Pancreas (tissue), 10 donors: ENCODE results near the gene HEMGN. TPM values are rescaled to one million over a fixed set of nuclear protein-coding genes. Genes with fewer than 3 reads are reported as not detected.

Source experiments
- ATAC-seq, 4 donors: fragments of 200-7000 bp; cut with Tn5 transposase; one replicate each; pipeline versions ENCODE4 v1.8.0 to v1.9.1; 2020; ENCODE audit warnings: mild to moderate bottlenecking in 4 of 4, moderate library complexity in 4 of 4
- DNase-seq, 6 donors: peaks; one replicate each; pipeline ENCODE4 v3.0.0-alpha.2; 2020
- FAIRE-seq: peaks from 2 replicates; lab custom pipeline; 2012; peaks lifted over from hg19 to GRCh38; lab: Jason Lieb, UNC
- H3K27ac ChIP-seq, 4 donors: fragments of 200-600 bp; sonication (generic); 1 replicate in 3 of 4; 2 replicates in 1 of 4; pipeline versions ENCODE4 v1.5.0 to v1.8.0; 2020
- H3K27me3 ChIP-seq, 4 donors: fragments of 200-600 bp; one replicate each; pipeline ENCODE4 v1.8.0; 2021
- H3K36me3 ChIP-seq, 3 donors: fragments of 200-600 bp; sonication (generic) in 1 of 3; one replicate each; pipeline versions ENCODE4 v1.5.0 to v1.8.0; 2020 to 2021
- H3K4me1 ChIP-seq, 3 donors: fragments of 200-600 bp; one replicate each; pipeline ENCODE4 v1.8.0; 2021
- H3K4me3 ChIP-seq, 4 donors: fragments of 200-600 bp; sonication (generic) in 2 of 4; one replicate each; pipeline versions ENCODE4 v1.5.0 to v1.8.0; 2020 to 2021
- H3K9me3 ChIP-seq, 4 donors: fragments of 200-600 bp; one replicate each; pipeline ENCODE4 v1.8.0; 2021
- WGBS, 2 donors: extraction: QIAGEN DNeasy Blood & Tissue Kit; methylation state at CpG; one replicate each; pipeline ENCODE4 v1.1.7; 2013; 5-methylcytosine and 5-hydroxymethylcytosine counted together
- intact Hi-C, 3 donors: fragments of 100-400 bp; cut with DNase I; formaldehyde crosslinking; loops; one replicate each; pipeline versions ENCODE4 v1.11.1 to v1.14.2; 2022
- polyA plus RNA-seq, 2 donors: library from polyadenylated mRNA; stranded (reverse); fragments of 200-250 nt; gene quantifications; one replicate each; pipeline ENCODE4 v1.2.3, GENCODE V29; 2013
- total RNA-seq, 6 donors: library from RNA; stranded (reverse); fragmentation: NEBNext Ultra II Directional in 4 of 6; extraction: Animal tissue kit (Norgen Biotek cat#: 25700) in 4 of 6; gene quantifications; one replicate each; pipeline versions ENCODE4 v1.2.1 to v1.2.4, GENCODE V29; 2021 to 2023
- TF ChIP-seq, protein P1 (sequence below), 4 donors: fragments of 200-600 bp; sonication (generic) in 3 of 4; IDR thresholded peaks; one replicate each; pipeline versions ENCODE4 v1.5.0 to v1.8.0; 2021; ENCODE audit warnings: antibody characterized with exemption in 4 of 4
- donor health status: healthy with polysubstance abuse.
- donor health status: DM: no; HTN: no; CAD: no; lungs with moderate emphysema.
- donor health status: DM: no; HTN: no; CAD: no.
- donor health status: control.
- donor health status: control.
- donor health status: Bipolar disorder and iron deficiency.
- donor health status: DM: yes; HTN: yes; CAD: no.
- donor health status: DM: no; HTN: no; CAD: no.
- donor health status: DM: no; HTN: no; CAD: no.
- donor health status: DM: yes; HTN: yes; CAD: no.

HEMGN gene
- total and polyA plus RNA-seq, 8 donors, result 0.09 TPM; not detected in 7

DNA sequence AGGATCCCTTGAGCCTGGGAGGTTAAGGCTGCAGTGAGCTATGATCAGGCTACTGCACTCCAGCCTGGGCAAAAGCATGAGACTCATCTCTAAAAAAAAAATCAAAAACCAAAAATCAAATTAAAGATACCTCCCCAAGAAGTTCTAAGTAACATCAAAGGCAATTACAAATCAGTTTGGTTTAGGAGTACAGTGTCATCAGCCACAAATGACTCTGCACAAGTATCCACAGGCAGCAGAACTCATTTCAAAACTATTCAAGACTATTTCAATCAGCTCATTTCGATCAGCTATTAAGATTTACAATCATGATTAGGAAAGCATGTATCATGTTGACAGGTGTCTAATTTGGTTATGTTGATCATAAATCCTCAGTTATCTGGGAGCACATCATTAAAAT lies 34.8 kb downstream of the HEMGN start:
- Histone ChIP-seq H3K27ac (no peak overlapping the region), H3K27me3 (no peaks in the 10 kb centered on the region), H3K4me1 (no peaks in the 10 kb centered on the region), H3K4me3 (no peak overlapping the region), H3K9me3 (no peaks in the 10 kb centered on the region), H3K36me3 (peaks cover 0 to 14% (median 3%) of the 10 kb centered on the region in 3 donors)
- intact Hi-C loops, result loop anchor here in 2 of 3 donors (5.0 kb wide), 1 partner anchor 191 kb away; no protein-coding TSS in a partner anchor
- 55 to 64% methylated on average over 1 of the region's 1 CpG for WGBS, 2 donors
- ATAC-seq, result no peak
- no peak for DNase-seq
- TF ChIP-seq, protein P1, sequence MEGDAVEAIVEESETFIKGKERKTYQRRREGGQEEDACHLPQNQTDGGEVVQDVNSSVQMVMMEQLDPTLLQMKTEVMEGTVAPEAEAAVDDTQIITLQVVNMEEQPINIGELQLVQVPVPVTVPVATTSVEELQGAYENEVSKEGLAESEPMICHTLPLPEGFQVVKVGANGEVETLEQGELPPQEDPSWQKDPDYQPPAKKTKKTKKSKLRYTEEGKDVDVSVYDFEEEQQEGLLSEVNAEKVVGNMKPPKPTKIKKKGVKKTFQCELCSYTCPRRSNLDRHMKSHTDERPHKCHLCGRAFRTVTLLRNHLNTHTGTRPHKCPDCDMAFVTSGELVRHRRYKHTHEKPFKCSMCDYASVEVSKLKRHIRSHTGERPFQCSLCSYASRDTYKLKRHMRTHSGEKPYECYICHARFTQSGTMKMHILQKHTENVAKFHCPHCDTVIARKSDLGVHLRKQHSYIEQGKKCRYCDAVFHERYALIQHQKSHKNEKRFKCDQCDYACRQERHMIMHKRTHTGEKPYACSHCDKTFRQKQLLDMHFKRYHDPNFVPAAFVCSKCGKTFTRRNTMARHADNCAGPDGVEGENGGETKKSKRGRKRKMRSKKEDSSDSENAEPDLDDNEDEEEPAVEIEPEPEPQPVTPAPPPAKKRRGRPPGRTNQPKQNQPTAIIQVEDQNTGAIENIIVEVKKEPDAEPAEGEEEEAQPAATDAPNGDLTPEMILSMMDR (IDR thresholded peaks at IDR 0.05), result no peak
- no peak for FAIRE-seq

DNA sequence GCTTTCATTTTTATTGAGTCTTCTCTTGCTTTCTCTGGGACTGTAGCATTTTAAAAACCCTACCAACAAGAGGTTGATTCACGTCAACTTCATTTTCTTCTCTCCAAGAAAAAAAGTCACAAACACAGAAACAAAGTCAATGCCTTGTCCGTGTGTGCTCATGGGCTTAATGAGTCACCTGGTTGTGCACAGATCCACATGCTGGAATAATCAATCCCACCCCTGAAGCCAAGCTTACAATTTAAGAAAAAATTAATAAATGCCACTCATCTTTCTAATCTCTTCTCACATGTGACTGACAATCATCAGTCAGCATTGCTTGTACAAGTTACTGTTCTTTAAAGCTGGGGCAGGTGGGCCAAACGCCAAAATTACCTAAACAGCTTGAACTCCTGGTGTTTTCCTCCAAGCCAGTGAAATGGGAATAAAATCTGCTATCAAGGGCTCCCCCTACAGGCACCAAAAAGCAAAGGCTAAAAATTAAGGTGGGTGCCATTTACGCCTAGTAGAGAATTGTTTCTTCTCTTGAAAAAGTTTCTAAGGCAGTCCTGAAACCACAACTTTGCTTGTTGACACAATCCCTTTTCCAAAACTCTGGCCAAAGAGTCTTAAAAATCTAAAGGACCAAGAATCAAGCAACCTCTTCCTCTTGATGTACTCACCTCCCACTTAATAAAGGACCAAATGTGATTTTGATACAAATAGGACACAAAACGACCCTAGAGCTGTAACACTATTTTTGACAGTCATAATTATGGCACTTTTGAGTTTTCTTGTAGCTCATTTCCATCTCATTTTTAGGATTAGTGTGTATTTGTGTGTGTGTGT lies 37.0 kb downstream of the HEMGN start:
- 39 to 40% methylated on average over 5 of the region's 5 CpGs for WGBS, 2 donors

DNA sequence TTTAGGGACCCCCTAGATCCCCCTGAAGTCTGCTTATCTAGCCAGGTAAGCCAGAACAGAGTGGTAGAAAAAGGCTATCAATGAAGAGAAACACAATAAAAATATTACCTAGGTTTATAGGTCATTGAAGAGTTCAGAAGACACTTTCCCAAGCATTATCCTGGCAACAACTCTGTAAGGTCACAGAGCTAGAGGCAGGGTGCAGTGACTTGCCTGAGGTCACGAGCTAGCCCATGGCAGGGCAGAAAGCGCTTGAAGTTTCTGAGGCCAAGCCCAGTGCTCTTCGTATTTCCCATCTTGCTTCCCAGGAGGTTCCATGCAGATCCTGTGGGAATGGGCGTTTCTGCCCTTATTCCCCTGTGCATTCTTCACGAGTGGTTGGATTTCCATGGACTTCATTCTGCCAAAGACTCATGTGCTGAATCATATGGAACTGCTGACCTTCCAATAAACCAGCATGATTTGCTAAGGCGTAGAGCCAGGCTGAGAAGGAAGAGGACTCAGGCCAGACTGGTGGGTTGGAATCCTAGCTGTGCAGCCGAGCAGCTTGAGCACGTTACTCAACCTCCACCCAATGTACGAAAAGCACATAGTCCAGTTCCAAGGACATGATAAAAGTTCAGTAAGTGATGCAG lies 37.8 kb downstream of the HEMGN start:
- WGBS, 2 donors, result 85 to 88% methylated on average over 9 of the region's 9 CpGs
- peak in 2 of 4 donors; percentile 52 to 63 for ATAC-seq
- H3K9me3 ChIP-seq, result no peaks in the 10 kb centered on the region
- no peak overlapping the region for H3K4me3 ChIP-seq
- no peak overlapping the region for H3K27ac ChIP-seq
- no peak for FAIRE-seq
- H3K27me3 ChIP-seq, result no peaks in the 10 kb centered on the region
- no peaks in the 10 kb centered on the region for H3K4me1 ChIP-seq
- intact Hi-C loops, result loop anchor here in 2 of 3 donors (5.0 kb wide), 1 partner anchor 188 kb away; no protein-coding TSS in a partner anchor
- DNase-seq, result no peak
- H3K36me3 ChIP-seq, result peaks cover 0 to 6% (median 3%) of the 10 kb centered on the region in 3 donors
- TF ChIP-seq, protein P1 (IDR thresholded peaks at IDR 0.05), result no peak

More for the DNA sequence above, 37.0 kb downstream of the HEMGN start:
- no peaks in the 10 kb centered on the region for H3K27me3 ChIP-seq
- H3K9me3 ChIP-seq, result no peaks in the 10 kb centered on the region
- H3K4me3 ChIP-seq, result no peak overlapping the region
- no peaks in the 10 kb centered on the region for H3K4me1 ChIP-seq
- DNase-seq (peak in 3 of 6 donors; percentile 15 to 40 (median 31)), FAIRE-seq (no peak), ATAC-seq (peak; percentile 63 to 83 (median 81))
- H3K36me3 ChIP-seq, result peaks cover 0 to 6% (median 3%) of the 10 kb centered on the region in 3 donors
- intact Hi-C loops, result loop anchor here in 2 of 3 donors (5.0 kb wide), 1 partner anchor 189 kb away; no protein-coding TSS in a partner anchor
- TF ChIP-seq, protein P1 (IDR thresholded peaks at IDR 0.05), result peak; percentile 26 to 67 (median 50)
- H3K27ac ChIP-seq, result no peak overlapping the region

DNA sequence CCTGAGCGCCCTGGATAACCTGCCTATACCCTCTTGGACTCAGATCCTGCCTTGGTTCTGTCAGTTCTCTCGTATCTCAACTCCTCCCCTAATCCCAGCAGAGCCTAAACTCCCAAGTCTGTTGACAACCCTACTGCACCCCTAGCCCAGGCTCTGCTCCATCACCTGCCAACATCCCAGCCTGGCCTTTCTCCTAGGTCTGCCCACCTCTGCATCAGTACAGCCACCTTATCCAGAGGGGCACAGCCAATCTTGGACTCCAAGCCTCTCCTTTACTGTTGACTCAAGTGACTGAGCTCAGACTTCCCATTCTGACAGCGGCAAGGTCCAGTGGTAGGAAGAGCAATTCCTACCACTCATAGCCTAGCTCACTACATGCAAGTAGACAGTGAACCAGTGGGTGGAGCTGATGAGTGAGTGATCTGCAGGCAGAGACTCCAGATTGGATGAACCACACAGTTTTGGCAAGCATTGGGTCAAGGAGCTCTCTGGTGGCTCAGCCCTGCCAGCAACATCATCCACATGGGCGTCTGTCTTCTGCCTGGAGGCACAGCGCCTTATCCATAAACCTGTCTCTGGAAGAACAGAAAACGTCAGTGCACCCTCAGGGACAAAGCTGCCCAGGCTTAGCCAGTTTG lies 42.2 kb downstream of the HEMGN start:
- intact Hi-C loops, result no loop called here
- WGBS, 2 donors, result 85 to 91% methylated on average over 6 of the region's 6 CpGs
- no peak for FAIRE-seq

More for the DNA sequence above, 42.2 kb downstream of the HEMGN start:
- TF ChIP-seq, protein P1 (IDR thresholded peaks at IDR 0.05), result no peak
- Histone ChIP-seq H3K36me3 (no peaks in the 10 kb centered on the region), H3K4me3 (no peak overlapping the region), H3K4me1 (no peaks in the 10 kb centered on the region), H3K9me3 (no peaks in the 10 kb centered on the region), H3K27ac (no peak overlapping the region), H3K27me3 (no peaks in the 10 kb centered on the region)
- ATAC-seq, result no peak
- no peak for DNase-seq
